ENCODE measurements around the gene PRKAA1. TPM values are rescaled to one million over a fixed set of nuclear protein-coding genes. Genes with fewer than 3 reads are reported as not detected.

The PRKAA1 gene
- polyA plus RNA-seq (2012; ENCODE audit: missing spikeins): 18.2 TPM

DNA sequence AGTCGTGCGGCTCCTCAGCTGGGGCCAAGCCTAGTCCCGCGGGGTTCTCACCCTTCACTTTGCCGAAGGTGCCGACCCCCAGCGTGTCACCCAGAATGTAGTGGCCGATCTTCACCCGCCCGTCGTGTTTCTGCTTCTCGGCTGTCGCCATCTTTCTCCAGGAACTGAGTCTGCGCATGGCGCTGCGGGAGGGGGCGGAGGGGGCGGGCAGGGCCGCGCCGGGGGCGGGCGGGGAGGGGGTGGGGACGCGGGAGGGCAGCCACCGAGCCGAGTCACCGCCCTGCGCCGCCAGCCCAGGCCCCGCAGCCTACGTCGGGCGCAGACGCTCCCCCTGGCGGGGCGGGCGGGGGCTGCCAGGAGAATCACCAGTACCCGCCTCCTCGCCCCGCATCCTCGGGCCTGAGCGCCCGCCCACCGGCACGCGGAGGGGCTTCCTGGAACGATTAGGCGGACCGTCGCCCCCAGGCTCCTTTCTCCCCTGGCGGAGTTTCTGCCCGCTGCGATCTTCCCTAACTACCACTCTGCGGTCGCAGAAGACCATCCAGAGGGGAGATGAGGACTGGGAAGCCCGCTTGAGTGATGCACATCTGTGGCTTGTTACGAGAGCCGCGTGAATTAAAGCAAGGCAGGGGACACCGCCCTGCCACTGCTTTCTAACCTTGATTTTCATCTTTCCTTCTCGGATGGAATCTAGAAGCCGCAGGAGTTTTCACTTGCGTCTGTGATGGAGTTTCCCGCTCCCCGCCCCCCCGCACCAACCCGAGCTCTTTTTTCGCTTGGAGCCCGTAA is at the start of gene PRKAA1:
Gene PRKAA1, minus strand, starts transcription at position 363 of the 789 bp plus-strand sequence. Its CDS starts 185 bp downstream, at position 178.
- DNase-seq (ENCODE audit: insufficient read length) (peak; percentile 77), FAIRE-seq (peak; percentile 69)
- peak; percentile 77 for TF ChIP-seq POLR2AphosphoS5 (IDR thresholded peaks at IDR 0.05; ENCODE audit: low read depth, low read length)
- peak; percentile 70; the same call in 1 of the 2 replicates for TF ChIP-seq POLR2A (IDR thresholded peaks at IDR 0.05; ENCODE audit: low read depth, low read length)
- TF ChIP-seq TAF1 (IDR thresholded peaks at IDR 0.05; ENCODE audit: borderline replicate concordance, low read depth, low read length): peak; percentile 83

DNA sequence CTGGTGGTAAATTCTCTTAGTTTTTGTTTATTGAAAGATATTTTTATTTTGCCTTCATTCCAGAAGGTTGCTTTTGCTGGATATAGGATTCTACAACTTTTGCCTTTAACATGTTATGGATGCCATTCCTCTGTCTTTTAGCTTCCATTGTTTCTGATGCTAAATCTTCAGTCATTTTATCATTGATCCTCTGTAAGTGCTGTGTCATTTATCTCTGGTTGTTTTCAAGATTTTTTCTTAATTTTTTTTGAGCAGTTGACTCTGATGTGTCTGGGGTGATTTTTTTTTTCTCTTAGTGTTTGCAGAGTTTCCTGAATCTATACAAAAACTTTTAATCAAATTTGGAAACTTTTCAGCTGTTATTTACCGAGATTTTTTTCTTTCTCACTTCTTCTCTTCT is 49.4 kb upstream of the PRKAA1 start:
- FAIRE-seq: no peak
- DNase-seq (ENCODE audit: insufficient read length): no peak
- TF ChIP-seq POLR2A (IDR thresholded peaks at IDR 0.05; ENCODE audit: low read depth, low read length): no peak
- no peak for TF ChIP-seq TAF1 (IDR thresholded peaks at IDR 0.05; ENCODE audit: borderline replicate concordance, low read depth, low read length)
- no peak for TF ChIP-seq POLR2AphosphoS5 (IDR thresholded peaks at IDR 0.05; ENCODE audit: low read depth, low read length)

- TF ChIP-seq POLR2AphosphoS5 (IDR thresholded peaks at IDR 0.05; ENCODE audit: low read depth, low read length) (no peak), POLR2A (IDR thresholded peaks at IDR 0.05; ENCODE audit: low read depth, low read length) (no peak), TAF1 (IDR thresholded peaks at IDR 0.05; ENCODE audit: borderline replicate concordance, low read depth, low read length) (no peak)
- FAIRE-seq (no peak), DNase-seq (ENCODE audit: insufficient read length) (no peak)
Observed at GRCh38 chr5:40846371-40846770, 48.2 kb upstream of the PRKAA1 start.

GRCh38 chr5:40844565-40844964 is 46.4 kb upstream of the PRKAA1 start:
- DNase-seq (ENCODE audit: insufficient read length) (no peak), FAIRE-seq (no peak)
- TF ChIP-seq TAF1 (IDR thresholded peaks at IDR 0.05; ENCODE audit: borderline replicate concordance, low read depth, low read length) (no peak), POLR2A (IDR thresholded peaks at IDR 0.05; ENCODE audit: low read depth, low read length) (no peak), POLR2AphosphoS5 (IDR thresholded peaks at IDR 0.05; ENCODE audit: low read depth, low read length) (no peak)

DNA sequence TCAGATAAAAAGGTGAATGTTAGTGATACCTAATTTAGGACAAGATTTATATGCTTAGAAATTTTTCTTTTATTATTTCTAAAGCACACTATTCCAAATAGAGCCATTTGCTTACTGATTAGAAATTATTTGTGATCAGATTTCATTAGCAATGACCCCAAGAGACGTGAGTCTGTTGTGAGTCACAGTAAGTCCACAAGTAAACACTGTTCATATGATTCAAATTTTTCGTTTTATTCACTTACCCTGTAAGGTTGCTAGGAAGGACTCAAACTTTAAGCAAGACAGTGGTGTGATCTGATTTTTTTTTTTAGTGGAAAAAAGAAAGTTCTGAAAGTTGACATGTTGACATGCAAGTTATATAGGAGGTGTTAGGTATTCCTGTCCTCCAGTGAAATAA is 44.2 kb upstream of the PRKAA1 start:
- FAIRE-seq (no peak), DNase-seq (ENCODE audit: insufficient read length) (no peak)
- TF ChIP-seq POLR2A (IDR thresholded peaks at IDR 0.05; ENCODE audit: low read depth, low read length): no peak
- no peak for TF ChIP-seq POLR2AphosphoS5 (IDR thresholded peaks at IDR 0.05; ENCODE audit: low read depth, low read length)
- TF ChIP-seq TAF1 (IDR thresholded peaks at IDR 0.05; ENCODE audit: borderline replicate concordance, low read depth, low read length): no peak

- DNase-seq (ENCODE audit: insufficient read length): no peak
- peak; percentile 70 for FAIRE-seq
- TF ChIP-seq POLR2A (IDR thresholded peaks at IDR 0.05; ENCODE audit: low read depth, low read length) (no peak), POLR2AphosphoS5 (IDR thresholded peaks at IDR 0.05; ENCODE audit: low read depth, low read length) (no peak)
Observed at GRCh38 chr5:40841068-40841805, 43.1 kb upstream of the PRKAA1 start, which contains the start of gene CARD6. Gene CARD6, plus strand, starts transcription at chr5:40841367. Its CDS starts 16 bp downstream, at chr5:40841383.

DNA sequence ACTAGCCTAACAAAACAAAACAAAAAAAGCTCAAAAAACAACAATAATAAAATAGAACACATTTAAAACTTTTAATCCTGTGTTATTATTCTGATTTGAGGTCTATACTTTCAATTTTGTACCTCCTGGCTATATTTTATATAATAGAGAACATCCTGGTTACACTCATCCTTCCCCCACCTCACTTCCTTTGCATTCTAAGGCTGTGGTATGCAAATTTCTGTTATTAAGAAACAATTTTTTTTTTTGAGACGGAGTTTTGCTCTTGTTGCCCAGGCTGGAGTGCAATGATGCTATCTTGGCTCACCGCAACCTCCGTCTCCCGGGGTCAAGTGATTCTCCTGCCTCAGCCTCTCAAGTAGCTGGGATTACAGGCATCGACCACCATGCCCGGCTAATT is 39.9 kb upstream of the PRKAA1 start:
- TF ChIP-seq POLR2AphosphoS5 (IDR thresholded peaks at IDR 0.05; ENCODE audit: low read depth, low read length) (no peak), POLR2A (IDR thresholded peaks at IDR 0.05; ENCODE audit: low read depth, low read length) (no peak), TAF1 (IDR thresholded peaks at IDR 0.05; ENCODE audit: borderline replicate concordance, low read depth, low read length) (no peak)
- FAIRE-seq (no peak), DNase-seq (ENCODE audit: insufficient read length) (no peak)

GRCh38 chr5:40834849-40835787 is 36.9 kb upstream of the PRKAA1 start, which contains the start of gene RPL37:
Gene RPL37, minus strand, starts transcription at chr5:40835222. Its CDS starts 37 bp downstream, at chr5:40835185.
- TF ChIP-seq POLR2AphosphoS5 (IDR thresholded peaks at IDR 0.05; ENCODE audit: low read depth, low read length): peak; percentile 100
- peak; percentile 99 for TF ChIP-seq TAF1 (IDR thresholded peaks at IDR 0.05; ENCODE audit: borderline replicate concordance, low read depth, low read length)
- TF ChIP-seq POLR2A (IDR thresholded peaks at IDR 0.05; ENCODE audit: low read depth, low read length): peak; percentile 100
- FAIRE-seq (peak; percentile 89), DNase-seq (ENCODE audit: insufficient read length) (peak; percentile 80)

DNA sequence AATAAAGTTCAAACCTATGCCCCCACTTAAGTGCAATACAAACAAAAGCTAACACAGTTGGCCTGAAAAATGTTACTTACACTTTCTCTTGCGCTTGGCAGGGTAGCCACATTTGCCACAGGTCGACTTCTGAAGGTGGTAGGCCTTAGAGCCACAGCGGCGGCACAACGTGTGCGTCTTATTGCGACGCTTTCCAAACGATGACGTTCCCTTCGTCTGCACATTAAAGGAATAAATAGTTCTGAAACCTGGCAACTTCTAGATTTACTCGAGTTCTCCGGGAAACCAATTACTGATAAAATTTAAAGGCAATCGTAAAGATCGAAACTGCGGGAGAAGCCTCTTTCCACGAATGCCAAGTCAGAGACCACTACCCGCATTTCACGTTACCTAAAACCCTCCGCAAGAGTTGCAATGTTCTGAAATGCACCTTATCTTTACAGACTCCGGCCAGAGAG is 36.2 kb upstream of the PRKAA1 start:
- DNase-seq (ENCODE audit: insufficient read length) (no peak), FAIRE-seq (no peak)
- TF ChIP-seq POLR2A (IDR thresholded peaks at IDR 0.05; ENCODE audit: low read depth, low read length) (no peak), POLR2AphosphoS5 (IDR thresholded peaks at IDR 0.05; ENCODE audit: low read depth, low read length) (no peak; the same call in 1 of the 2 replicates), TAF1 (IDR thresholded peaks at IDR 0.05; ENCODE audit: borderline replicate concordance, low read depth, low read length) (no peak)

DNA sequence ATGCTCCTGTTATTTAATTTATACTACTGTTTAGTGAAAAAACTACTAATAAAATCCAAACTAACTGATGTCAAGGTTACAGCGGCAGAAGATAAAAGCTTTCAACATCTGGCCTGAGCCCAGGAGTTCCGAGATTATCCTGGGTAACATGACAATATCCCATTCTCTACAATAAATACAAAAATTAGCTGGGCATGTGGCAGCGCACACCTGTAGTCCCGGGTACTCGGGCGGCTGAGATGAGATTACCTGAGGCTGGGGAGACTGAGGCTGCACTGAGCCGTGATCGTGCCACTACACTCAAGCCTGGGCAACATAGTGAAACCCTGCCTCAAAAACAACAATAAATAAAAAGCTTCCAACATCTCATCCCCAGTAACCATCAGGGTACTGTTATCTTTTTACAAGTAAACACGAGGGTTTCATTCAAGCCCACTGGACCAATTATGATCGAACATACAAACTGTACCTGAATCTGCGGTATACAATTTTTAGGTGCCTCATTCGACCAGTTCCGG is 35.6 kb upstream of the PRKAA1 start:
- FAIRE-seq (no peak), DNase-seq (ENCODE audit: insufficient read length) (no peak)
- no peak for TF ChIP-seq TAF1 (IDR thresholded peaks at IDR 0.05; ENCODE audit: borderline replicate concordance, low read depth, low read length)
- TF ChIP-seq POLR2A (IDR thresholded peaks at IDR 0.05; ENCODE audit: low read depth, low read length): 0 out of 2 replicates have a peak, but pooled peaks have one; percentile 8
- TF ChIP-seq POLR2AphosphoS5 (IDR thresholded peaks at IDR 0.05; ENCODE audit: low read depth, low read length): 0 out of 2 replicates have a peak, but pooled peaks have one; percentile 25

All from GM12892 (cell line).